HG02642 (cell line): ENCODE measurements around the gene PUSL1.
"Not testable (repeated sequence)": the region's sequence is repeated elsewhere in the genome, so short reads cannot be mapped to it uniquely, and the experiment has no call there.

Experiments used
- ATAC-seq: cut with Tn5 transposase; IDR thresholded peaks from one replicate; pipeline ENCODE4 v1.9.1; 2021; ENCODE audit warnings: mild to moderate bottlenecking; ENCODE audit not compliant: unreplicated experiment, poor library complexity

PUSL1 gene

DNA sequence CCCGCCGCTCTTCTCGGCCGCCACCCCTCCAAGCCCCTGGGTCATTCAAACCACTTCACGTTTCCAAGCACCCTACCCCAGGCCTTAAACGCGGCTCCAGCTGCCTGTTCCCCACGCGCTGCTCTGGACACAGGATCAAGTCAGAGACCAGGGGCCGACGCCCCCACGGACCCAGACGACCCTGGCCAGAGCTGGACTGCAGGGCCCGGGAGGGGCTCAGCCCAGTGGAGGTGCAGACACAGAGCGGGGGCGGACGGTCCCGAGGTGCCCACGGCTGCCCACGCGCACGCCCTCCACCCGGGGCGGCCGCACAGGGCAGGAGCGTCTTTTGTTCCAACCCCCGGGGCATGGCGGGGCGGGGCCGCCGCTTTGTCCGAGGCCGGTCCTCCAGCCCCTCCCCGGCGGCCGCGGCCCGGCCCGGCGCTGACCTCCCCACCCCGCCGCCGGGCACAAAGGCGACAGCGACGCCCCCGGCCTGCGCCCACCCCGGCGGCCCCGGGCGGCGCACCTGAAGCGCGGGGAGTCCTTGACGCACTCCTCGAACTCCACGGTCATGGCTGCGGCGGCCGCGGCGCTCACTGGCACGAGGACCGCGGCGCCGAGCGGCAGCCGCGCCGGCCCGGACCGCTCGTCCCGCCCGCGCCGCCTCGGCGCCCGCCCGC, 1.0 kb upstream of the PUSL1 start:
- ATAC-seq: peak; percentile 9

DNA sequence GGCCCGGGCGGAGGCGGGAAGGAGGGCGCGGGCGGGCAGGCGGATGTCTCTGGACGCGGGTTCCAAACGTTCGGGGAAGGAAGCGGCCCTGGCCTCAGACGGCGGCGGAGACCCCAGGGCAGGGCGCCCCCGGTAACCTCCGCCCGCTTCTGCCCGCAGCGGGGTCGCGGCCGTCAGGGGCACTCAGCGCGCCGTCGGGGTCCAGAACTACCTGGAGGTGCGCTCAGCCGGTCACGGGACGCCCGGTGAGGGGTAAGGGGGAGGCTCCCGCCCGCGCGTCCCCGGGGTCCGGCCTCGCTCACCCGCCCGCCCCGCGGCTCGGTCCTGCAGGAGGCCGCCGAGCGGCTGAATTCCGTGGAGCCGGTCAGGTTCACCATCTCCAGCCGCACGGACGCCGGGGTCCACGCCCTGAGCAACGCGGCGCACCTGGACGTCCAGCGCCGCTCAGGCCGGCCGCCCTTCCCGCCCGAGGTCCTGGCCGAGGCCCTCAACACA, 406 bp downstream of the PUSL1 start:
- ATAC-seq: no peak

DNA sequence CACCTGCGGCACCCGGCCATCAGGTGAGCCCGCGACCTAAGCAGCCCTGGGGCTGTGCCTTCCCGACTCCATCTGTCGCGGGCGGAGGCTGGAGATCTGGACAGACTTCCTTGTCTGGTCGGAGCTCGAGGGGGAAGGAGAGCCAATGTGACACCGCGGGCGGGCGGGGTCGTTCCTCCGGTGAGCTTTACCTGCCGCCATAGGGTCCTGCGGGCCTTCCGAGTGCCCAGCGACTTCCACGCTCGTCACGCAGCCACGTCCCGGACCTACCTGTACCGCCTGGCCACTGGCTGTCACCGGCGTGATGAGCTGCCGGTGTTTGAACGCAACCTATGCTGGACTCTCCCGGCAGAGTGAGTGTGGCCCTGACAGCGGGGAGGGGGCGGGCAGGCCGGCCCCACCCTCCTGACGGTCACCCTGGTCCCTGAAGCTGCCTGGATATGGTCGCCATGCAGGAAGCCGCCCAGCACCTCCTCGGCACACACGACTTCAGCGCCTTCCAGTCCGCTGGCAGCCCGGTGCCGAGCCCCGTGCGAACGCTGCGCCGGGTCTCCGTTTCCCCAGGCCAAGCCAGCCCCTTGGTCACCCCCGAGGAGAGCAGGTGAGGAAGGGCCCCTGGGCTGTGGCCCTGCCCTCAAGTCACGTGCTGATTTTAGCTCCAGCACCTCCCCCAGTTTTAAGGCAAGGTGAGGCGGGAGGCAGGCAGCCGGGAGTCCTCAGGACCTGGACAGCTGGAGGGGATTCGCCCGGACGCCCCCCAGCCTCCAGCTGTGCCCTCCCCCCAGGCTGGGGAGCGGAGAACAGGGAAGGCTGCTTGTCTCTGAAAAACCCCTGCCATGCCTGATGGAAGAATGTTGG, 1.1 kb downstream of the PUSL1 start:
- ATAC-seq: no peak

DNA sequence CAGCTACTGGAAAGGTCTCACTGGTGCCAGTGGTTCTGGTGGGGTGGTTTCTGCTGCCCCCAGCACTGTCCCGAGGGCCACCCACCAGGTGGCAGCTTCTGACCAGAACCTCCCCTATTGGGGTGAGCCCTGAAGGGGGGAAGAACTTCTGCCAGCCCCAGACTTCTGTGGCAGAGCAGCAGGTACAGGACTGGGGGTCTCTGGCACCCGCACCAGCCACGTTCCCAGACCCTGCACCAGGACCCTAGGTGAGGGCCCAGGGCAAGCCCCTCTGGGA, 1.6 kb downstream of the PUSL1 start:
- ATAC-seq: no peak

DNA sequence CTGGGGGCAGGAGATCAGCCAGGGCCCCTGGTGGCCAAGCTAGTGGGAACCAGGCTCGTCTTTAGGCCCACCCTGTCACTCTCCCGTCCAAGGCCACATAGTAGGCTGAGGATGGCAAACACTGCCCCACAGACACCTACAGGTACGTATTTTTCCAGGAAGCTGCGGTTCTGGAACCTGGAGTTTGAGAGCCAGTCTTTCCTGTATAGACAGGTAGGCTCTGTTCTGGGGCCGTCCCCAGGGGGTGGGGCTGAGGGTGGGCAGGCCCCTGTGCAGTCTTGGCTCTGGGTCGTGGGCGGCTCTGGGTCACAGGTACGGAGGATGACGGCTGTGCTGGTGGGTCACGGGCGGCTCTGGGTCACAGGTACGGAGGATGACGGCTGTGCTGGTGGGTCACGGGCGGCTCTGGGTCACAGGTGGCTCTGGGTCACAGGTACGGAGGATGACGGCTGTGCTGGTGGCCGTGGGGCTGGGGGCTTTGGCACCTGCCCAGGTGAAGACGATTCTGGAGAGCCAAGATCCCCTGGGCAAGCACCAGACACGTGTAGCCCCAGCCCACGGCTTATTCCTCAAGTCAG, 2.2 kb downstream of the PUSL1 start:
- no peak for ATAC-seq

DNA sequence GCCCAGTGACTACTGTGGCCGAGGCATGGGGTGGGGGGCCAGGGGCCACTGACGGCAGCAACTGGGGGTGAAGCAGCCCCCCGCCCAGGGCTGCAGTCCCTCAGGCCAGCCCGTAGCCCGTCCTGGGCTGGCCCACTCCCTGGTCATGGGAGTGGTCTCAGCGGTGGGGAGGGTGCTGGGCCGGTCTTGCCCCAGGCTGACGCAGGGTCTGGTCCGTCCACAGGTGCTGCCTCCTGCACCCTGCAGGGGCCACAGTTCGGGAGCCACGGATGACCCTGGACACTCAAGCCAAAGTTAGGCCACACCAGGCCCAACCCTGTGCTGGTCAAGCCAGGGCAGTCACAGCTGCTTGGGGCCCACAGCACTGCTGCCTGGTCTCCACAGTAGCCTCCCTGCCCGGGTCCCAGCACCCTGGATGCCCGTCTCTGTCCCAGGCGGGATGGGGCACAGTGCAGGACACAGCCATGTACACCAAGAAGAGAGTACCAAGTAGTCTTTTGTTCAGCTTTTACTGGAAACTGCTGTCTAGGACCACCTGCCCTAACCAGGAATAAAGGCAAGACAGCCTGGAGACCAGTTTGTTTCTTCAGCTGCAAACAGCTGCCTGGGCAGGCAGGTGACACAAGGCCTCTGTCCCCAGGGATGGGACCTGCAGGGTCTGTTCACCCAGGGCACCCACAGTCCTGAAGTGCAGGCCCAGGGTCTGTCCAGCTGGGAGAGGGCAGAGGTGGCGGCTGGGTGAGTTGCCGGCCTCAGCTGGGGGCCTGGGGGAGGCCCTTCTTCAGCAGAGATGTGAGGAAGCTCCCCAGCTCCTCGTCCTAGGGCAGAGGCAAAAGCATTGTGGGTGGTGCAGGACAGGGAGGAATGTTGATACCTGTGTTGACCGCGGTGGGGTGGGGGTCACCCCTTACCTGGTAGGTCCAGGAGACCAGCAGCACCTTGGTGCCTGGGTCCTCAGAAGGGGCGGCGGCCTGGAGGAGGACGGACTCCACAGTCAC, 3.0 kb downstream of the PUSL1 start:
- no peak for ATAC-seq

DNA sequence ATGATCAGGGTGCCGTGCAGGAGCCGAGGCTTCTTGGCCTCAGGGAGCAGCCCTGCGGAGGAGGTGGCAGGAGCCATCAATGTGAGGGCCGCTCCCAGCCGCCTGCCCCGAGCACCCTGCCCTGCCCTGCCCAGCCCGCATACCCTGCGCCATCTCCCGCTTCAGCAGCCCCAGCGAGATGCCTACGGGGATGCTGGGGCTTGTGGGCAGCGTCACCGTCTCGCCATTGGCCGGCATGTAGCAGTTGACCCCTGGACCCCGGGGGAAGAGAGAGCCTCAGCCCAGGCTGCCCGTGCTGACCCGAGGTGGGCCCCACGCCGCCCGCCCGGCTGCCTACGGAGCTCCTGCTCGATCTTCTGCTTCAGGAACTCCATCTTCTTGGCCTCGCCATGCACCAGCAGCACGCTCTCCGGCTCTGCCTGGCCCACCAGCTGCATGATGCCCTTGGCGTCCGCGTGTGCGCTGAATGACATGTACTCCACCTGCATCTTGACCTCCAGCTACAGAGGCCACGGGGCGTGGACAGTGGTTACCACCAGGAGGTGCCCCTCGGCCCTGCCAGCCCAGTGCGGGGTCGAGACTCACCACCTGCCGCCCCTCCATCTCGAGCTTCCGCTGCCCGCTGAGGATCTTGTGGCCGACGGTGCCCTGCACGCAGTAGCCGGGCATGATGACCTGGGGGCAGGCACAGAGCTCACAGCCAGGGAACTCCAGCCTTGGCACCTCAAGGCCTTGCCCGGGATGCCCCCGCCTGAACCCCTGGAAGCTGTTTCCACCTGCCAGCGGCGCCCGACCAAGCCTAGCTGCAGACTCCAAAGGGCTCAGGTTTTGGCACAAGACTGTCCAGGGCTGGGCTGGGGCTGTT, 4.3 kb downstream of the PUSL1 start:
- ATAC-seq: no peak

DNA sequence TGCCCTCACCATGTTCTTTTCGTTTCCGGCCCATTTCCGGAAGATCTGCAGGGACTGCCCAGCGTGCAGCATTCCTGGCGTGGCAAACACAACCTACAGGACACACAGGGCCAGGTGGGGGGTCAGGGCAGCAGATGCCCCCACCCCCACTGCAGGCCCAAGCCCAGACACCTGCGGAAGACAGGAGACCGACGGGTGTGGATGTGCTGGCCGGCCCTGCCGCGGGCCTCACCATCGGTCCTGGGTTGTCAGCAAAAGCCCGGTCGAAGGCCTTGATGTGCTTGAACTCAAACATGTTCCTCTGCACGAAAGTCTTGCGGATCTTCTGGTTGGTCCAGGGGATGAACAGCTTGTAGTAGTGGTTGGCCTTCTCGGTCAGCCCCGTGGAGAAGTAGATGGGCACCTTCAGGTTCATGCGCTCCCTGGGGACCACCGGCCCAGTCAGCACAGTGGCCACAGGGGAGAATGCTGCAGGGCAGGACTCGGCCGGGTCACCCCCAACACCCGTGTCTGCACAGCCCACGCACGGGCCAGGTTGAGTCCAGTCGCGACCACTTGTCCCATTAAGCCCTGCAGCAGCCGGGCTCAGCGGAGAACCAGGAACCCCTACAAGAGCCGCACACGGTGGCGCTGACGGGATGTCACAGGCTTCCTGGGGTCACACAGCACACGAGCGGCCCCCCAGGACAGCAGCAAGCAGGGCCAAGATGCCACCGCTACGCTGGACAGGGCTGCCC, 5.3 kb downstream of the PUSL1 start:
- no peak for ATAC-seq

DNA sequence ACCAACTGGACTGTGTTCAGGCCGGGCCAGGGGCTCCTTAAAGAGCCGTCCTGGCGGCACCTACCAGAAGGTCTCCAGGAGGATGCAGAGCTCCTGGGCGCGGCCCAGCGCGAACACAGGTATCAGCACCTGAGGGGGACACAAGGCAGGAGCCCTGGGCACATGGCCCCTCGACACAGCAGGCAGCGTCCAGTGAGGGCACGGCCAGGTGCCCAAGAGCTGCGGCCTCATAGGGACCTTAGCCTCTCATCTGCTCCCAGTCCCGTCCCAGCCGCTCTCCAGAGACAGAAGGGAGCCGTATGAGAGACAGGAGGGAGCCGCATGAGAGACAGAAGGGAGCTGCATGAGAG, 5.8 kb downstream of the PUSL1 start:
- no peak for ATAC-seq

DNA sequence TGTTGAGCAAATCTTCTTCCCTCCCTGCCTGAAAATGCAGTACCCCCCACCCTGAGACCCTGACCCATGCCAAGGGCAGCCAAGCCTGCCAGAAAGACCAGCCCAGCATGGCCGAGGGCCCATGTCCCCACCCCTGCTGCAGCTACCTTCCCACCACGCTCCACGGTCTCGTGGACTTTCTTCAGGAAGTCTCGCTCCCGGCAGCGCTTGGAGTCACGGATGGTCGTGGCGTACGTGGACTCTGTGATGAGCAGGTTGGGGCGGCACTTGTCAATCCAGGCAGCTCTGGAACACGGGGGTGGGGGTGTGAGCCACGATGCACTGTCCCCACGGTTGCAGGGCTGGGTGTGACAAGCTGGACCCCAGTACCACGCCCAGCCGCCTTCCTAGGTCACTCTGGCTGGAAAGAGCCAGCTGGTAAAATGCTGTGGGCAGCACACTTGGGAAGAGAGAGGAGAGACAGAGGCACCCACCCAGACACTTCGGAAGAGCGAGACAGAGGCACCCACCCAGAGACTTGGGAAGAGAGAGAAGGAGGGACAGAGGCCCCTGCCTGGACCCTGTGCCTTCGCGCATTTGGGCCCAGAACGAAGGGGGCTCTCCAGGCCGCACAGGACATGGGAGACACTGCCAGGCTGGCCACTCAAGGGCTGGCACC, 6.4 kb downstream of the PUSL1 start:
- no peak for ATAC-seq

DNA sequence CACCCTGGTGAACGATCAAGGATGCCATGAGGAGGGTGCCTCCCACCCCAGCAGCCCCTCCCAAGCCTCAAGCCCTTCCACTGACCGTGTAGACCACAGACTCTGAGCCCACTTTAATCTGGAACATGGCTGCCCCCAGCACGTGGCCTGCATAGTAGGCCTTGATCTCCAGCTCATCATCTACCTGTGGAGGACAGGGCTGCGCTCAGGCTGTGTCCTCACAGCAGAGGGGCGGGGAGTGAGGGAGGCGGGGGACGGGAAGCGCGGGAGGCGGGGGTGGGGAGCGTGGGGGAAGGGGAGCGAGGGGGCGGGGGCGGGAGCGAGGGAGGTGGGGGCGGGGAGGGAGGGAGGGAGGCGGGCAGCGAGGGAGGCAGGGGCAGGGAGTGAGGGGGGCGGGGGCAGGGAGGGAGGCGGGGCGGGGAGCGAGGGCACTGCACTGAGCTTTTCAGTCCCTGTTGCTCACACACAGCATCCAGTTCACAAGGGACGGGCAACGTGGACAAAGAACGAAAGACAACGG, 7.1 kb downstream of the PUSL1 start:
- no peak for ATAC-seq

DNA sequence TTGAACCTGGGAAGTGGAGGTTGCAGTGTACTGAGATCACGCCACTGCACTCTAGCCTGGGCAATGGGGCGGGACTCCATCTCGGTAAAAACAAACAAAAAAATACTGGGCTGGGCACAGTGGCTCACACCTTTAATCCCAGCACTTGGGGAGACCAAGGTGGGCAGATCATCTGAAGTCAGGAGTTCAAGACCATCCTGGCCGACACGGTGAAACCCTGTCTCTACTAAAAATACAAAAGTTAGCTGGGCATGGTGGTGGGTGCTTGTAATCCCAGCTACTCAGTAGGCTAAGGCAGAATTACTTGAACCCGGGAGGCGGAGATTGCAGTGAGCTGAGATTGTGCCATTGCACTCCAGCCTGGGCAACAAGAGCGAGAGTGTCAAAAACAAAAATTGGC, 7.8 kb downstream of the PUSL1 start:
- ATAC-seq: not testable (repeated sequence)

DNA sequence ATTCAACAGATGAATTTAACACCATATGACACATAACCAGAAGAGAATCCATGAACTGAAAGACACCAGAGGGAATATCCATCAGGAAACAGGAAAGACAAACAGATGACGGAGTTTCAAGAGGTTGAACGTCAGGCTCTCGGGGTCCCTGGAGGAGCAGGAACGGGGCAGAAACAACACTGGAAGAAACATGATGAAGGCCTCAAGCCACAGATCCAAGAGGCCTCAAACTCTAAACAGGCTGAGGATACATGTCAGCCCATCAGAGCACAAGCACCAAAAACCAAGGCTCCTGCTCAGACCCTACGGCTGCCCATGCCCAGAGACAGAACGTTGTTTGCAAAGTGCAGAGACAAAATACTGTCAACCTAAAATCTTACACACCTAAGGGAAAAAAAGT, 9.0 kb downstream of the PUSL1 start:
- ATAC-seq: no peak

DNA sequence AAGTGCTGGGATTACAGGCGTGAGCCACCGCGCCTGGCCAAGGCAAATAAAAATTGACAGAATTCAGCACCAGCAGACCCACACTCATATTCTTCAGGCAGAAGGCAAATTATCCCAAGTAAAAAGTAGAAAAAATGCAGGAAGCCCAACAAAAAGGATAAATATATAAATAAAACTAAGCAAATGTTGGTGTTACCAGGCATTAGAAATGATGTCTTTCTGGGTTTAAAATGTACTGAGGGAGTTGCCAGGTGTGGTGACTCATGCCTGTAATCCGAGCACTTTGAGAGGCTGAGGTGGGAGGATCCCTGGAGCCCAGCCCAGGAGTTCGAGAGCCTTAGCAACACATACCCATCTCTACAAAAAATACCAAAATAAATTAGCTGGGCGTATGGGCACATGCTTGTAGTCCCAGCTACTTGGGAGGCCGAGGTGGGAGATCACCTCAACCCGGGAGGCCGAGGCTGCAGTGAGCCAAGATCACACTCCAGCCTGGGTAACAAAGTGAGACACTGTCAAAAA, 9.8 kb downstream of the PUSL1 start:
- no peak for ATAC-seq

DNA sequence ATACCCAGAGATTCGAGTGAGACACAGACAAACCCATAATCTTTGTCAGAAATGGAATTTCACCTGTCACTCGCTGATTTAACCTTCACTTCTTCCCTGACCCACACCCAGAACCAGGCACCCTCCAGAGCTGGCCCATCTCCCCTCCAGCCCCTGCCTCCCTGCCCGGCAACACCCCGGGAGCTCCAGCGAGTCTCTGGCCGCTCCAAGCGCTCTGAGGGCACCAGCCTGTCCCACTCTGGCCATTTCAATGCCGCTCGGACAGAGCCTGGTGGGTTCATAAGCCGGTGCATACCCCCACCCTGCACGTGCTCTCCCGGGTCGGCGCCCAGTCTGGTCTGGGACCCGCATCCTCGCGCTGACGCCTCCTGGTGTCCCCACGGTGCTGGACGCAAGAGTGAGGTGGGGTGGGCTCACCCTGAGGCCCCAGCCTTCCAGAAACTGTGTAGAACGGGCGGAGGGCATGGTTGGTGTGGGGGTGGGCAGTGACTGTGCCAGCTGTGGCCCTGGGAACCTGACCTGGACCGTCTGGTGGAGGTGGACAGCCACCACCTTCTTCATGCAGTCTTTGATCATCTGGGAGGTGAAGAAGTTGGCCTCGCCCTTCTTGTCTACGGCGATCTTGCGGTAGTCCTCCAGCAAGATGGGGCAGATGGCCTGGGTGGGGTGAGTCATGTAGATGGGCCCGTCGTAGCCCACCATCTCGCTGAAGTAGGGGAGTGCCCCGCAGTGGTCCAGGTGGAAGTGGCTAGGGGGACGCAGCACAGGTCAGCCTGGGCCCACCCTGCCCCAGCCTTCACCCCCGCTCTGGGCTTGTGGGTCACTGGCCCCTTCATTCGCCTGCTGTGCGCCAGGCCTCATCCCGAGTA, 10.6 kb downstream of the PUSL1 start:
- ATAC-seq: no peak

DNA sequence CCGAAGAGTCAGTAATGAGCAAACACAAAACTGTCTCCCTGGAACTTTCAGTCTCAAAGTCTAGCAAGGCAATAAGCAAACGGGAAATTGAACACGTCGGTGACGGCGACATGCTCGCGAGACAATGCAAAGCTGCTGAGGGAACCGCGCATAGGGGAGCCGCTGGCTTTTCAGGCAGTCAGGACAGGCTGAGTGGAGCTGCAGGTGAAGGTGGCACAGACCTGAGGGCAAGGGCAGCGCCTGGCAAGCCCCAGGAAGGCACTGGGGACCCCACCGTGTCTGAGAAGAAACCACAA, 11.2 kb downstream of the PUSL1 start:
- ATAC-seq: no peak
